H9 (cell line): Measurements from ENCODE around the gene SEZ6. TPM values are rescaled to one million over a fixed set of nuclear protein-coding genes. Genes with fewer than 3 reads are reported as not detected.
A peak's percentile ranks its signal among the peaks of the same experiment; 100 is the strongest.

Experiments used
- DNase-seq: peaks from one replicate; pipeline ENCODE4 v3.0.0-alpha.2; 2017
- H2AFZ ChIP-seq: one replicate; pipeline ENCODE4 v1.6.1; 2013; ENCODE audit warnings: mild to moderate bottlenecking, low read length, control low read depth, moderate library complexity
- H2AK5ac ChIP-seq: 2 replicates; pipeline ENCODE4 v1.6.1; 2013; ENCODE audit warnings: low read length, control low read depth, mixed read lengths; ENCODE audit not compliant: insufficient read length
- H2BK120ac ChIP-seq: one replicate; pipeline ENCODE4 v1.6.1; 2013; ENCODE audit warnings: low read depth, mild to moderate bottlenecking, low read length, control low read depth, inconsistent platforms; ENCODE audit not compliant: poor library complexity, severe bottlenecking
- H2BK12ac ChIP-seq: 2 replicates; pipeline ENCODE4 v1.6.1; 2013; ENCODE audit warnings: low read length, control low read depth, mixed read lengths, low read depth; ENCODE audit not compliant: insufficient read length
- H2BK15ac ChIP-seq: 2 replicates; pipeline ENCODE4 v1.6.1; 2013; ENCODE audit warnings: low read depth, low read length, control low read depth
- H2BK20ac ChIP-seq: one replicate; pipeline ENCODE4 v1.6.1; 2013; ENCODE audit warnings: low read depth, mild to moderate bottlenecking, low read length, control low read depth, inconsistent platforms; ENCODE audit not compliant: poor library complexity, severe bottlenecking
- H2BK5ac ChIP-seq: 2 replicates; pipeline ENCODE4 v1.6.1; 2013; ENCODE audit warnings: low read length, control low read depth, mixed read lengths; ENCODE audit not compliant: insufficient read length
- H3K14ac ChIP-seq: 2 replicates; pipeline ENCODE4 v1.6.1; 2013; ENCODE audit warnings: low read length, control low read depth; ENCODE audit not compliant: insufficient read depth
- H3K18ac ChIP-seq: 2 replicates; pipeline ENCODE4 v1.6.1; 2013; ENCODE audit warnings: low read depth, mild to moderate bottlenecking, mixed read lengths, low read length, control low read depth; ENCODE audit not compliant: insufficient read length
- H3K23ac ChIP-seq: 2 replicates; pipeline ENCODE4 v1.6.1; 2013; ENCODE audit warnings: low read length, control low read depth, mixed read lengths, low read depth; ENCODE audit not compliant: insufficient read length
- H3K23me2 ChIP-seq: 2 replicates; pipeline ENCODE4 v1.6.1; 2013; ENCODE audit warnings: low read depth, mild to moderate bottlenecking, mixed read lengths, low read length, control low read depth; ENCODE audit not compliant: insufficient read length, poor library complexity, severe bottlenecking
- H3K27ac ChIP-seq: 2 replicates; pipeline ENCODE4 v1.5.1; 2013; ENCODE audit warnings: low read length, control low read depth, mixed read lengths, low read depth; ENCODE audit not compliant: insufficient read length
- H3K27me3 ChIP-seq: 2 replicates; pipeline ENCODE4 v1.6.1; 2013; ENCODE audit warnings: low read length, control low read depth, inconsistent platforms; ENCODE audit not compliant: insufficient read depth
- H3K4ac ChIP-seq: 2 replicates; pipeline ENCODE4 v1.6.1; 2013; ENCODE audit warnings: low read depth, mild to moderate bottlenecking, control low read depth, inconsistent platforms, low read length, moderate library complexity
- H3K4me1 ChIP-seq: 2 replicates; pipeline ENCODE4 v1.6.1; 2013; ENCODE audit warnings: low read length, control low read depth, inconsistent platforms; ENCODE audit not compliant: insufficient read depth
- H3K4me2 ChIP-seq: 2 replicates; pipeline ENCODE4 v1.6.1; 2013; ENCODE audit warnings: low read length, control low read depth, mixed read lengths; ENCODE audit not compliant: insufficient read length, insufficient read depth
- H3K56ac ChIP-seq: 2 replicates; pipeline ENCODE4 v1.6.1; 2013; ENCODE audit warnings: low read depth, mild to moderate bottlenecking, mixed read lengths, low read length, control low read depth; ENCODE audit not compliant: insufficient read length
- H3K79me1 ChIP-seq: 2 replicates; pipeline ENCODE4 v1.6.1; 2013; ENCODE audit warnings: low read depth, mild to moderate bottlenecking, moderate library complexity, low read length, control low read depth, inconsistent platforms; ENCODE audit not compliant: insufficient read depth, poor library complexity, severe bottlenecking
- H3K79me2 ChIP-seq: 2 replicates; pipeline ENCODE4 v1.6.1; 2013; ENCODE audit warnings: low read length, control low read depth, inconsistent platforms; ENCODE audit not compliant: insufficient read depth
- H3K9ac ChIP-seq: 2 replicates; pipeline ENCODE4 v1.6.1; 2013; ENCODE audit warnings: low read length, control low read depth, mixed read lengths; ENCODE audit not compliant: insufficient read length; ENCODE audit errors: extremely low read depth
- H3K9me3 ChIP-seq: one replicate; pipeline ENCODE4 v1.6.1; 2013; ENCODE audit warnings: low read depth, low read length, inconsistent platforms; ENCODE audit not compliant: control insufficient read depth
- H3T11ph ChIP-seq: one replicate; pipeline ENCODE4 v1.6.1; 2013; ENCODE audit warnings: mild to moderate bottlenecking, low read length, control low read depth, inconsistent platforms
- H4K20me1 ChIP-seq: one replicate; pipeline ENCODE4 v1.6.1; 2013; ENCODE audit not compliant: control insufficient read depth, insufficient read length, insufficient read depth
- H4K5ac ChIP-seq: 2 replicates; pipeline ENCODE4 v1.6.1; 2013; ENCODE audit warnings: low read depth, mild to moderate bottlenecking, mixed read lengths, low read length, control low read depth; ENCODE audit not compliant: insufficient read length
- H4K8ac ChIP-seq: replicated peaks from 2 replicates; pipeline ENCODE4 v1.6.1; 2013; ENCODE audit warnings: low read length, control low read depth, mixed read lengths, low read depth; ENCODE audit not compliant: insufficient read length
- H4K91ac ChIP-seq: 2 replicates; pipeline ENCODE4 v1.6.1; 2013; ENCODE audit warnings: low read depth, mild to moderate bottlenecking, moderate library complexity, mixed read lengths, low read length, control low read depth; ENCODE audit not compliant: insufficient read length
- H3K27ac Mint-ChIP-seq, 3 experiments: 2 replicates in 2 of 3; 3 replicates in 1 of 3; pipeline ENCODE4 v1.8.0; 2020 to 2021; ENCODE audit warnings: mixed read lengths in 3 of 3, mild to moderate bottlenecking in 1 of 3, moderate library complexity in 1 of 3
- H3K27me3 Mint-ChIP-seq: 2 replicates; pipeline ENCODE4 v1.8.0; 2021; ENCODE audit warnings: low read depth, mild to moderate bottlenecking, moderate library complexity, mixed read lengths
- H3K36me3 Mint-ChIP-seq, 3 experiments: 2 replicates in 2 of 3; 3 replicates in 1 of 3; pipeline ENCODE4 v1.8.0; 2020 to 2021; ENCODE audit warnings: low read depth in 3 of 3, mixed read lengths in 3 of 3; ENCODE audit not compliant: insufficient read depth in 1 of 3
- H3K4me1 Mint-ChIP-seq, 2 experiments: 2 replicates each; pipeline ENCODE4 v1.8.0; 2020; ENCODE audit warnings: mixed read lengths in 2 of 2
- H3K4me3 Mint-ChIP-seq, 2 experiments: 2 replicates in 1 of 2; 3 replicates in 1 of 2; pipeline ENCODE4 v1.8.0; 2020 to 2021; ENCODE audit warnings: mild to moderate bottlenecking in 2 of 2, mixed read lengths in 2 of 2, moderate library complexity in 1 of 2
- H3K9me3 Mint-ChIP-seq, 2 experiments: 2 replicates in 1 of 2; 3 replicates in 1 of 2; pipeline ENCODE4 v1.8.0; 2020; ENCODE audit warnings: mild to moderate bottlenecking in 2 of 2, mixed read lengths in 2 of 2, moderate library complexity in 1 of 2
- CTCF ChIP-seq: fragments of 200-600 bp; sonication (generic); conservative IDR thresholded peaks from 3 replicates; pipeline ENCODE4 v1.8.0; 2021; ENCODE audit warnings: antibody characterized with exemption, mild to moderate bottlenecking
- WGBS: extraction: QIAGEN DNeasy Blood & Tissue Kit; methylation state at CpG from one replicate; pipeline ENCODE4 v1.1.7; 2013; ENCODE audit warnings: missing lambda C conversion rate, low lambda C conversion rate, mixed read lengths; ENCODE audit not compliant: insufficient read length; ENCODE audit errors: extremely low coverage; 5-methylcytosine and 5-hydroxymethylcytosine counted together
- total RNA-seq: library from RNA; stranded (reverse); gene quantifications from 2 replicates; pipeline ENCODE4 v1.2.1, GENCODE V29; 2021

Gene SEZ6
- total RNA-seq, 1 experiment from 2014 or later = 1.8 TPM

GRCh38 chr17:29042679-29043538 lies 37.1 kb upstream of the SEZ6 start, which contains the start of gene PIPOX:
TSS of gene PIPOX (plus strand) at chr17:29043141. CDS start at chr17:29043226, 85 bp downstream.
- DNase-seq = peak; percentile 96
- peak; percentile 66 for TF ChIP-seq CTCF
- H3K9me3 Mint-ChIP-seq = no peaks in the 10 kb centered on the region
- Histone ChIP-seq H2BK20ac (no peak within 1 kb of the TSS), H3K18ac (peak within 1 kb of the TSS; percentile 98), H2AFZ (no peak within 1 kb of the TSS), H2BK12ac (peak within 1 kb of the TSS; percentile 99), H3K79me2 (no peaks in the 10 kb centered on the region; the same call in 1 of the 2 replicates), H3K23me2 (peaks cover 6% of the 10 kb centered on the region), H2BK15ac (peak within 1 kb of the TSS; percentile 41; the same call in 1 of the 2 replicates), H3K23ac (peak within 1 kb of the TSS; percentile 25), H3K4me1 (peaks cover 19% of the 10 kb centered on the region), H3K14ac (peak within 1 kb of the TSS; percentile 94), H3K4me2 (peak within 1 kb of the TSS; percentile 68), H4K5ac (peak within 1 kb of the TSS; percentile 96), H3K27me3 (no peaks in the 10 kb centered on the region), H2AK5ac (peak within 1 kb of the TSS; percentile 65), H3K9me3 (no peaks in the 10 kb centered on the region), H4K20me1 (no peaks in the 10 kb centered on the region), H3T11ph (peak within 1 kb of the TSS; percentile 61), H3K56ac (peak within 1 kb of the TSS; percentile 97), H3K79me1 (no peaks in the 10 kb centered on the region), H2BK5ac (peak within 1 kb of the TSS; percentile 97), H2BK120ac (no peak within 1 kb of the TSS), H4K91ac (peak within 1 kb of the TSS; percentile 85), H3K4ac (peak within 1 kb of the TSS; percentile 44; the same call in 1 of the 2 replicates), H3K9ac (peak within 1 kb of the TSS; percentile 54), H4K8ac (peak within 1 kb of the TSS; percentile 98), H3K27ac (peak within 1 kb of the TSS; percentile 98)
- peaks cover 6 to 21% (median 19%) of the 10 kb centered on the region in 3 experiments; a peak in 6 of 7 replicates for H3K36me3 Mint-ChIP-seq
- no peaks in the 10 kb centered on the region for H3K27me3 Mint-ChIP-seq
- H3K4me1 Mint-ChIP-seq = peaks cover 52% of the 10 kb centered on the region in 2 experiments
- WGBS = no CpG with 5 or more reads among the region's 13 CpGs
- H3K27ac Mint-ChIP-seq = peak within 1 kb of the TSS; percentile 92 to 98 (median 98)
- peak within 1 kb of the TSS; percentile 47 to 70 for H3K4me3 Mint-ChIP-seq
